ENCODE data around the gene RPS15. TPM values are rescaled to one million over a fixed set of nuclear protein-coding genes. Genes with fewer than 3 reads are reported as not detected.

Gene RPS15
- total and polyA plus RNA-seq, 2 of the 13 experiments (the other 11 are each of a cell fraction or from before 2014, with no cell fraction given), result 695 to 1,411 TPM

- TF ChIP-seq SNAPC4 (CRISPR knock-in tag; IDR thresholded peaks at IDR 0.05) (no peak), U2AF1 (optimal IDR thresholded peaks at IDR 0.05; ENCODE audit: low read depth, low read length) (no peak), CHD2 (IDR thresholded peaks at IDR 0.05; ENCODE audit: low read depth, low read length) (peak; percentile 68; the same call in 1 of the 2 replicates), ZNF775 (CRISPR knock-in tag; IDR thresholded peaks at IDR 0.05; ENCODE audit: borderline replicate concordance) (no peak), ZNF335 (CRISPR knock-in tag; IDR thresholded peaks at IDR 0.05) (no peak), NCOA1 (CRISPR knock-in tag; IDR thresholded peaks at IDR 0.05) (no peak), NR2F2 (IDR thresholded peaks at IDR 0.05; ENCODE audit: borderline replicate concordance, low read depth) (no peak), ZNF766 (CRISPR knock-in tag; IDR thresholded peaks at IDR 0.05; ENCODE audit: borderline replicate concordance) (no peak), ZNF20 (CRISPR knock-in tag; IDR thresholded peaks at IDR 0.05) (no peak), SKIL (CRISPR knock-in tag; IDR thresholded peaks at IDR 0.05; ENCODE audit: borderline replicate concordance) (no peak), TBL1XR1 (IDR thresholded peaks at IDR 0.05; ENCODE audit: borderline replicate concordance, low read length, partially characterized antibody) (no peak), CCDC6 (CRISPR knock-in tag; IDR thresholded peaks at IDR 0.05) (no peak), ZNF724P (CRISPR knock-in tag; IDR thresholded peaks at IDR 0.05; ENCODE audit: borderline replicate concordance) (no peak), NR3C1 (CRISPR knock-in tag; IDR thresholded peaks at IDR 0.05) (no peak), MEIS1 (CRISPR knock-in tag; IDR thresholded peaks at IDR 0.05; ENCODE audit: borderline replicate concordance) (no peak; the same call in 1 of the 2 replicates), ZNF773 (CRISPR knock-in tag; IDR thresholded peaks at IDR 0.05; ENCODE audit: borderline replicate concordance) (peak; percentile 30; the same call in 1 of the 2 replicates), USF2 (IDR thresholded peaks at IDR 0.05; ENCODE audit: low read depth, low read length) (no peak), USF2 (CRISPR knock-in tag; IDR thresholded peaks at IDR 0.05; ENCODE audit: borderline replicate concordance) (no peak), FLYWCH1 (CRISPR knock-in tag; IDR thresholded peaks at IDR 0.05) (no peak), MIXL1 (CRISPR knock-in tag; IDR thresholded peaks at IDR 0.05) (no peak), ZNF563 (CRISPR knock-in tag; IDR thresholded peaks at IDR 0.05) (peak; percentile 80; the same call in 1 of the 2 replicates), ZZZ3 (CRISPR knock-in tag; IDR thresholded peaks at IDR 0.05; ENCODE audit: borderline replicate concordance) (no peak)
Measured at GRCh38 chr19:1401138-1401888, 36.9 kb upstream of the RPS15 start, which contains the start of gene GAMT (continued).
